GM13976 (cell line): ENCODE results near the gene PICALM.
"Not testable (repeated sequence)": the region's sequence is repeated elsewhere in the genome, so short reads cannot be mapped to it uniquely, and the experiment has no call there.

Source experiments
- DNase-seq: peaks from one replicate; pipeline ENCODE4 v3.0.0; 2012; ENCODE audit warnings: low spot score
- in situ Hi-C: fragments of 300-500 bp; cut with MboI; formaldehyde crosslinking; loops from one replicate; pipeline ENCODE4 v1.12.0; 2022; ENCODE audit warnings: low sequenced_read_pairs, mixed read lengths, inconsistent platforms; ENCODE audit not compliant: unreplicated experiment
- TF ChIP-seq, protein P1 (sequence below): IDR thresholded peaks from 2 replicates; pipeline ENCODE4 v1.5.1; 2012; ENCODE audit warnings: borderline replicate concordance, mild to moderate bottlenecking; ENCODE audit not compliant: insufficient read depth; ENCODE audit errors: extremely low read depth, missing control alignments, control extremely low read depth

Gene PICALM

GRCh38 chr11:86108890-86109638 is 40.2 kb upstream of the PICALM start:
- in situ Hi-C loops, result no loop called here
- TF ChIP-seq, protein P1, sequence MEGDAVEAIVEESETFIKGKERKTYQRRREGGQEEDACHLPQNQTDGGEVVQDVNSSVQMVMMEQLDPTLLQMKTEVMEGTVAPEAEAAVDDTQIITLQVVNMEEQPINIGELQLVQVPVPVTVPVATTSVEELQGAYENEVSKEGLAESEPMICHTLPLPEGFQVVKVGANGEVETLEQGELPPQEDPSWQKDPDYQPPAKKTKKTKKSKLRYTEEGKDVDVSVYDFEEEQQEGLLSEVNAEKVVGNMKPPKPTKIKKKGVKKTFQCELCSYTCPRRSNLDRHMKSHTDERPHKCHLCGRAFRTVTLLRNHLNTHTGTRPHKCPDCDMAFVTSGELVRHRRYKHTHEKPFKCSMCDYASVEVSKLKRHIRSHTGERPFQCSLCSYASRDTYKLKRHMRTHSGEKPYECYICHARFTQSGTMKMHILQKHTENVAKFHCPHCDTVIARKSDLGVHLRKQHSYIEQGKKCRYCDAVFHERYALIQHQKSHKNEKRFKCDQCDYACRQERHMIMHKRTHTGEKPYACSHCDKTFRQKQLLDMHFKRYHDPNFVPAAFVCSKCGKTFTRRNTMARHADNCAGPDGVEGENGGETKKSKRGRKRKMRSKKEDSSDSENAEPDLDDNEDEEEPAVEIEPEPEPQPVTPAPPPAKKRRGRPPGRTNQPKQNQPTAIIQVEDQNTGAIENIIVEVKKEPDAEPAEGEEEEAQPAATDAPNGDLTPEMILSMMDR, result no peak
- DNase-seq, result no peak

- DNase-seq, result no peak
- in situ Hi-C loops, result no loop called here
- TF ChIP-seq, protein P1, result no peak
These were observed 39.3 kb upstream of the PICALM start for GRCh38 chr11:86108191-86108590.

- in situ Hi-C loops, result no loop called here
- TF ChIP-seq, protein P1, result no peak
- no peak for DNase-seq
These were observed 38.0 kb upstream of the PICALM start for GRCh38 chr11:86106916-86107315.

DNA sequence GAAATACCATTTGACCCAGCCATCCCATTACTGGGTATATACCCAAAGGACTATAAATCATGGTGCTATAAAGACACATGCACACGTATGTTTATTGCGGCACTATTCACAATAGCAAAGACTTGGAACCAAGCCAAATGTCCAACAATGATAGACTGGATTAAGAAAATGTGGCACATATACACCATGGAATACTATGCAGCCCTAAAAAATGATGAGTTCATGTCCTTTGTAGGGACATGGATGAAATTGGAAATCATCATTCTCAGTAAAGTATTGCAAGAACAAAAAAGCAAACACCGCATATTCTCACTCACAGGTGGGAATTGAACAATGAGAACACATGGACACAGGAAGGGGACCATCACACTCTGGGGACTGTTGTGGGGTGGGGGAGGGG is 37.1 kb upstream of the PICALM start:
- DNase-seq, in situ Hi-C loops: not testable (repeated sequence)

DNA sequence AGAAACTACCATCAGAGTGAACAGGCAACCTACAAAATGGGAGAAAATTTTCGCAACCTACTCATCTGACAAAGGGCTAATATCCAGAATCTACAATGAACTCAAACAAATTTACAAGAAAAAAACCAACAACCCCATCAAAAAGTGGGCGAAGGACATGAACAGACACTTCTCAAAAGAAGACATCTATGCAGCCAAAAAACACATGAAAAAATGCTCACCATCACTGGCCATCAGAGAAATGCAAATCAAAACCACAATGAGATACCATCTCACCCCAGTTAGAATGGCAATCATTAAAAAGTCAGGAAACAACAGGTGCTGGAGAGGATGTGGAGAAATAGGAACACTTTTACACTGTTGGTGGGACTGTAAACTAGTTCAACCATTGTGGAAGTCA is 36.7 kb upstream of the PICALM start:
- DNase-seq, in situ Hi-C loops: not testable (repeated sequence)

- DNase-seq, result no peak
- TF ChIP-seq, protein P1, result no peak
- in situ Hi-C loops, result no loop called here
These were observed 34.9 kb upstream of the PICALM start for GRCh38 chr11:86103808-86104207.

DNA sequence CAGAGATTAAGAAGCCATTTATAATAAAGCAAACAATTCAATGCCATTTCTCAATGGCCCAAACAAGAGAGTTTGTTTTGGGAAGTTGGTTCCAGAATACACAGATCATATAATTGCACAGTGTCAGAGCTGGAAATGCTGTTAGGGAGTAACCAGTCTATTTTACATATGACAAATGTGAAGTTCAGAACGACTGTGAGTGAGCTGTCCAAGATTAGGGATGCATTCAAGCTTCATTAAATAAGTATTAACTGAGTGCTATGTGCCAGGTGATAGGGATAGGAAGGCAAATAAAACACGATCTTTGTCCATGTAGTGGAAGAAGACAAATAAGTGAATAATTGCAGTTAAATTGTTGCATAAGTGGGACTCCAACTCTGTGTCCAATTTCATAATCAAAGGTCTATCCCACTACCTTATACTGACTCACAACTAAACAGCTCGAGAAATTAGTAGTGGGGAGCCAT is 33.1 kb upstream of the PICALM start:
- in situ Hi-C loops, result no loop called here
- TF ChIP-seq, protein P1, result no peak
- DNase-seq, result no peak

DNA sequence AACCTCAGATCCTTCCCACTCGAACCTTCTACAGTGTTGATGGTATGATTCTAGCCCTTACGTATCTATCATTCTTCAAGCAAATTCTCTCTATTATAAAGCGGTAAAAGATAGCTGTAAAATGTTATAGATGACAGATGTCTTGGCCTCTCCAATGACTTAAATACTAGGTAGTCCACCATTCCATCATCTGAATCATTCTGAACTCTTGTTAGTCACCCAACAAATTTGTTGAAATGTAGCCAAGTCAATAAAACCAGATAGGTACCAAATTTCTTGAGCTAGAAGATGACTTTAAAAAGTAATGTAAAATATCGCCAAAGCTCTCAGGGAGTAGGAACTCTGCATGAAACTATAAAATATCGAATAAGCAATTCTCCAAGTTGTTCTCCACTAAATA is 32.6 kb upstream of the PICALM start:
- DNase-seq, result no peak

More for the DNA sequence above, 32.6 kb upstream of the PICALM start:
- in situ Hi-C loops, result no loop called here
- TF ChIP-seq, protein P1, result no peak
